HK-2 (cell line): ENCODE results near the gene HLA-DMA.

ENCODE experiments used
- DNase-seq: peaks from one replicate; pipeline ENCODE4 v3.0.0-alpha.2; 2018; ENCODE audit not compliant: unreplicated experiment

HLA-DMA gene

GRCh38 chr6:32952817-32953739, at the start of gene HLA-DMA:
Gene HLA-DMA, minus strand, starts transcription at chr6:32953097. Its CDS starts 61 bp downstream, at chr6:32953036.
- peak; percentile 83 for DNase-seq

DNA sequence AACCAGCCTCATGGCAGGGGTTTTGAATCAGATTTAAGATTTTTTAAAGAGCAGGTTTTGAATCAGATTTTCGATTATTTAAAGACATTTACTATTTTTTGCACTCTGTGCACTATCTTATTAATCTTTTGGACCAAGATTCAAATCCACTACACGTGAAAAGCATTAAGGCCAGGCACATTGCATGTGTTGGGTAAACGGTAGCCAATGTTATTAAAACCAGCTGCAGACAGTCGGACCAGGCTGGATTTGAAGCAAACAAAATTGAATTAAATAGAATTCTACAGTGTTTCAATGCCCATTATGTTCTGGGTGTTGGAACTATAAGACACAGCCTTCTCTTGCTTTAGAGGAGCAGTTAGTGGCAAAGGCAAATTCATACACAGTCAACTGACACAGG, 48.8 kb upstream of the HLA-DMA start:
- no peak for DNase-seq

DNA sequence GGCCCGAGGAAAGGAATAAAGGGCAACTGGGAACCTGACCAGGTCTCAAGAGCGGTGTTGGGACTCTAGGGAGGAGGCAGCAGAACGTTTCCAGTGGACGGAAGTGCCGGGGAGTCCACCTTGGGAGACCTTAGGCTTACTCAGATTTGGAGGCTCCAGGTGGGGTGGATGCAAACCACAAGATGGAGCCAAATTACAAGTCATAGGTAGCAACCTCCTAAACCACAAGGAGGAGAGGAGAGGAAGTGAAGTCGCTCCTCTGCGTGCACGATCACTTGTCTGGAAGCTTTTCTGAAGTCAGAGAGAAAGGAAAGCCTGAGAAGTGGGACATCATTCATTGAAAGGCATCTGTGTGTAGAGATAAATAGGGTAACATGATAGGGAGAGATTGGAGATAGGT, 47.2 kb upstream of the HLA-DMA start:
- no peak for DNase-seq

DNA sequence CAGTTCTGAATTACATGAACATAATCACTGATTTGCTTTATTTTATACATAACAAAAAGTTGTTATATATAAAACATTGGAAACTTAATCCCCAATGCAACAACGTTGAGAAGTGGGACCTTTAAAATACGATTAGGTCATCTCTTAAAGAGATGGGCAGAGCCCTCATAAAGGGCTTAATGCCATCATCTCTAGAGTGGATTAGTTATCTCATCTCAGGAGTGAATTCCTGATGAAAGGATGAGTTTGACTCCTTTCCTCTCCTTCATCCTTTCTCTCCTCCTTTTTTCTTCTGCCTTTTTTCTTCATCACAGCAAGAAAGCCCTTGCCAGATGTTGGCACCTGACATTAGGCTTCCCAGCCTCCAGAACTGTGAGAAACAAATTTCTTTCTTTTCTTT, 42.6 kb upstream of the HLA-DMA start:
- DNase-seq = no peak

DNA sequence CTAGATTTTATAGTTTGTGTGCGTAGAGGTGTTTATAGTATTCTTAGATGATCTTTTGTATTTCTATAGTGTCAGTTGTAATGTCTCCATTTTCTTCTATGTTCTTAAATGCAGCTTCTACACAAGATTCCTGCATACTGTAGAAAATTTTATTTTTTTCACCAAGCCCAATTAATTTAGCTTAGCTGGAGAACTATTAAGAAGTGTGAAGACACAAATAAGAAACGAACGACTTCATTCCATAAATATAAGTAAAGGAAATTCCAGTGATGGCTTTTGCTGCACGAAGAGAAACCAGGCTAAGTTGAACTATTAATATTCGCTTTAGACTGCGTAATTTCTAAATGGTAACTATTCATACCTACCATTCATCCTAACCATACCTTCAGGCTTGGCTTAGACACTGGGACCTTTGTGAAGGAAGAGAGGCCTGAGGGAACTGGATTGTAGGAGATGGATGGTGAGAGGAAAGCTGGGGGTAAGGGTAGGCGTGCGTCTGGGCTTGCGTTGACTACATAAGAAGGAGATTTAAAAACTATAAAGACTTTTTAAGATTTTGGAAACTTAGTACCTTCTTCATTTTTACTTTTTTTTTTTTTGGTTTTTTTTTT, 40.6 kb upstream of the HLA-DMA start:
- no peak for DNase-seq

GRCh38 chr6:32991972-32992371, 39.1 kb upstream of the HLA-DMA start:
- no peak for DNase-seq

DNA sequence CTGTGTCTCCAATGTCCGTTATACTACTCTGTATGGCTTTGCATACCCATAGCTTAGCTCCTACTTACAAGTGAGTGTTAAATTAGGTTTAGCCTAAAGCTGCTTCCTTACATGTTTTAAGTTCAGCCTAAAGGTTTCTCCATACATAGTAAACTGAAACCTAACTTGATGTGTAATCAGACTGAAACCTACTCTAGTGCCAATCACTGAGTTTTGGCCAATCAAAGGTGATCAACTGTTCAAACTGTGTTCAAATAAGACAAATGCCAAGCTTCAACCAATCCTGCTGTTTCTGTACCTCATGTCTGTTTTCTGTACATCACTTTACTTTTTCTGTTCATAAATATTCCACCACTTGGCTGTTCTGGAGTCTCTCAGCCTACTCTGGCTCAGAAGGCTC, 36.5 kb upstream of the HLA-DMA start:
- no peak for DNase-seq

- DNase-seq = peak; percentile 79
Measured at GRCh38 chr6:32984622-32985389, 31.9 kb upstream of the HLA-DMA start.

GRCh38 chr6:32983964-32984621, 31.2 kb upstream of the HLA-DMA start:
- no peak for DNase-seq

GRCh38 chr6:32983493-32983848, 30.6 kb upstream of the HLA-DMA start:
- DNase-seq = no peak

GRCh38 chr6:32982702-32983492, 30.0 kb upstream of the HLA-DMA start:
- no peak for DNase-seq

DNA sequence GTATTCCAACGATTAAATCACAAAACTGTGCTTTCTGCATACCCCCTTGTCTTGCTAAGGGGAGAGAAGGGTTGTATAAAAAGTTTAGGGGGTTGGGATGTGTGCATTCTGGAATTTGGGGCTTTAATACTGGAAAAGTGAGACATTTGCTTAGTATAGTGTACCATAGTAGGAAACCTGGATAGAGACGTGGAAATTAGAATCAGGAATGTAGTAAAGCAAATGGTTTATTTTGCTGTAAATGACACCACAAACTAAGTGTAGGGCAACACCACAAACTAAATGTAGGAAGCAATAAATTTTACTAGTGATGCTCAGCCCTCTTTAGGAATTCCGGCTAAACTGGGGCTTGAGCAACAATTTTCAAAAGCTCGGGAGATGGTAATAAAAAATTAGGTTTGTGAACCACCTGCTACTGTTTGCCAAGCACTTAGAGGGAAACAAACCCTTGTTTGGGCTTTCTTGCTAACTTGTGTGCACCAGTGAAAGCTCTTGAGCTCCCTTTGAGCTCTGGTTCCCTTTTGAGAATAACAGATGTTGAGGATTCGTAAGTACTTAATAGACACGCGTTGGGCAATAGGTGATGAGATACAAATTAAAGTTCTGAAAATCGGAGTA, 29.3 kb upstream of the HLA-DMA start:
- no peak for DNase-seq

GRCh38 chr6:32980488-32981038, 27.7 kb upstream of the HLA-DMA start:
- no peak for DNase-seq

DNA sequence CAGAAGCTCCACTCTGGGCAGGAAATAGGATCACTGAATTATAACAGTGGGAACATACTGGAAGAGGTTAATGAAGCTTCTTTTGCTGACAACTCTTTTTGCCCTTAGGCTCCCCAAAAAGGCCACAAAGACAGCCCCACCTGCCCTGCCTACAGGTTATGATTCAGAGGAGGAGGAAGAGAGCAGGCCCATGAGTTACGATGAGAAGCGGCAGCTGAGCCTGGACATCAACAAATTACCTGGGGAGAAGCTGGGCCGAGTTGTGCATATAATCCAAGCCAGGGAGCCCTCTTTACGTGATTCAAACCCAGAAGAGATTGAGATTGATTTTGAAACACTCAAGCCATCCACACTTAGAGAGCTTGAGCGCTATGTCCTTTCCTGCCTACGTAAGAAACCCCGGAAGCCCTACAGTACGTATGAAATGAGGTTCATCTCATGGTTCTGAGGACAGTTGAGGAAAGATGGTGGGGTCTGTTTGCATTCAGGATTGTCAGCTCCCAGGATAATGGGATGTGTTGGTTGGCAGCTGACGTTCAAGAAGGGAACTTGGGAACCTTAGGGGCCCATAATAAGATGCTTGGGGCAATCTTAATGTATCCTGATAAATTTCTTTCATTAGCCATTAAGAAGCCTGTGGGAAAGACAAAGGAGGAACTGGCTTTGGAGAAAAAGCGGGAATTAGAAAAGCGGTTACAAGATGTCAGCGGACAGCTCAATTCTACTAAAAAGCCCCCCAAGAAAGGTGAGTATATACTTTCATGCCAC, 27.0 kb upstream of the HLA-DMA start:
- DNase-seq = no peak

- DNase-seq = no peak
Measured at GRCh38 chr6:32977953-32978324, 25.0 kb upstream of the HLA-DMA start.

- no peak for DNase-seq
Measured at GRCh38 chr6:32977272-32977952, 24.5 kb upstream of the HLA-DMA start.

DNA sequence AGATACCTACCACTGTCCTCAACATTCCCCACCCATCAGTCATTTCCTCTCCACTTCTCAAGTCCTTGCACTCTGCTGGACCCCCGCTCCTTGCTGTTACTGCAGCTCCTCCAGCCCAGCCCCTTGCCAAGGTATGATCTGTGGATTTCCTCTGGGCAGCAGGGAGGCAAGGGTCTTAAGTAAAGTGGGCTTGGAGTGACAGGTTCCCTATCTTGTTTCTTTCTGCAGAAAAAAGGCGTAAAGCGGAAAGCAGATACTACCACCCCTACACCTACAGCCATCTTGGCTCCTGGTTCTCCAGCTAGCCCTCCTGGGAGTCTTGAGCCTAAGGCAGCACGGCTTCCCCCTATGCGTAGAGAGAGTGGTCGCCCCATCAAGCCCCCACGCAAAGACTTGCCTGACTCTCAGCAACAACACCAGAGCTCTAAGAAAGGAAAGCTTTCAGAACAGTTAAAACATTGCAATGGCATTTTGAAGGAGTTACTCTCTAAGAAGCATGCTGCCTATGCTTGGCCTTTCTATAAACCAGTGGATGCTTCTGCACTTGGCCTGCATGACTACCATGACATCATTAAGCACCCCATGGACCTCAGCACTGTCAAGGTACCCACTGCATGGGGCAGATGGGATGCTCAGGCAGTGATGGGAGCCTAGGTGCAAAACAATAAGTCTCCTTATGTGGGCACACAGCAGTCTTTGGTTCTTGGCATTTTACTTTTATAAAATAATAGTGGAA, 23.6 kb upstream of the HLA-DMA start:
- DNase-seq = no peak

DNA sequence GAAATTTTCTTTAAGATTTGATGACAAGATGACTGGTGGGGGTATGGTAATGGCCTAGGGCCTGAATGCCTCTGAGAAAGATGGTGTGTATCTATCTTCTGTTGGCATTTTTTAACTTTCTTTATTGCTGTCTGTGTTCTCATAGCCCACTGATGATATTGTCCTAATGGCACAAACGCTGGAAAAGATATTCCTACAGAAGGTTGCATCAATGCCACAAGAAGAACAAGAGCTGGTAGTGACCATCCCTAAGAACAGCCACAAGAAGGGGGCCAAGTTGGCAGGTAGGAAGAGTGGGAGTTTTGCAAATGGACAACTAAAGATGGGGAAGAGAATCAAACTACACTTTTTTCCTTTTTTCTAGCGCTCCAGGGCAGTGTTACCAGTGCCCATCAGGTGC, 23.0 kb upstream of the HLA-DMA start:
- DNase-seq = no peak
